ENCODE results near the gene LRRK1.

- TF ChIP-seq POLR2A (IDR thresholded peaks at IDR 0.05) (no peak), POLR2AphosphoS5 (IDR thresholded peaks at IDR 0.05) (no peak), EP300 (IDR thresholded peaks at IDR 0.05; ENCODE audit: low read depth) (no peak)
- TF ChIP-seq, protein P1, sequence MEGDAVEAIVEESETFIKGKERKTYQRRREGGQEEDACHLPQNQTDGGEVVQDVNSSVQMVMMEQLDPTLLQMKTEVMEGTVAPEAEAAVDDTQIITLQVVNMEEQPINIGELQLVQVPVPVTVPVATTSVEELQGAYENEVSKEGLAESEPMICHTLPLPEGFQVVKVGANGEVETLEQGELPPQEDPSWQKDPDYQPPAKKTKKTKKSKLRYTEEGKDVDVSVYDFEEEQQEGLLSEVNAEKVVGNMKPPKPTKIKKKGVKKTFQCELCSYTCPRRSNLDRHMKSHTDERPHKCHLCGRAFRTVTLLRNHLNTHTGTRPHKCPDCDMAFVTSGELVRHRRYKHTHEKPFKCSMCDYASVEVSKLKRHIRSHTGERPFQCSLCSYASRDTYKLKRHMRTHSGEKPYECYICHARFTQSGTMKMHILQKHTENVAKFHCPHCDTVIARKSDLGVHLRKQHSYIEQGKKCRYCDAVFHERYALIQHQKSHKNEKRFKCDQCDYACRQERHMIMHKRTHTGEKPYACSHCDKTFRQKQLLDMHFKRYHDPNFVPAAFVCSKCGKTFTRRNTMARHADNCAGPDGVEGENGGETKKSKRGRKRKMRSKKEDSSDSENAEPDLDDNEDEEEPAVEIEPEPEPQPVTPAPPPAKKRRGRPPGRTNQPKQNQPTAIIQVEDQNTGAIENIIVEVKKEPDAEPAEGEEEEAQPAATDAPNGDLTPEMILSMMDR (IDR thresholded peaks at IDR 0.05), result no peak
Observed at GRCh38 chr15:101081900-101082299, 162.7 kb downstream of the LRRK1 start.

Measured in transverse colon (tissue), 4 donors.